Measurements from ENCODE around the gene MAD1L1. TPM values are rescaled to one million over a fixed set of nuclear protein-coding genes. Genes with fewer than 3 reads are reported as not detected.

Gene MAD1L1
- polyA plus RNA-seq, 1 experiment: 32.0 TPM

- CTCF ChIA-PET: no interaction called here
- no peak overlapping the region for H3K4me3 ChIP-seq (ENCODE audit: low read depth, low read length)
- no peaks in the 10 kb centered on the region for H3K27me3 ChIP-seq (ENCODE audit: control insufficient read depth, insufficient read depth, low read length)
- POLR2A ChIA-PET: no interaction called here
- no peaks in the 10 kb centered on the region; the same call in none of the 2 replicates for H3K36me3 ChIP-seq (ENCODE audit: control insufficient read depth, insufficient read depth, low read length)
- no peak for DNase-seq (ENCODE audit: low read depth)
- TF ChIP-seq, protein P1, sequence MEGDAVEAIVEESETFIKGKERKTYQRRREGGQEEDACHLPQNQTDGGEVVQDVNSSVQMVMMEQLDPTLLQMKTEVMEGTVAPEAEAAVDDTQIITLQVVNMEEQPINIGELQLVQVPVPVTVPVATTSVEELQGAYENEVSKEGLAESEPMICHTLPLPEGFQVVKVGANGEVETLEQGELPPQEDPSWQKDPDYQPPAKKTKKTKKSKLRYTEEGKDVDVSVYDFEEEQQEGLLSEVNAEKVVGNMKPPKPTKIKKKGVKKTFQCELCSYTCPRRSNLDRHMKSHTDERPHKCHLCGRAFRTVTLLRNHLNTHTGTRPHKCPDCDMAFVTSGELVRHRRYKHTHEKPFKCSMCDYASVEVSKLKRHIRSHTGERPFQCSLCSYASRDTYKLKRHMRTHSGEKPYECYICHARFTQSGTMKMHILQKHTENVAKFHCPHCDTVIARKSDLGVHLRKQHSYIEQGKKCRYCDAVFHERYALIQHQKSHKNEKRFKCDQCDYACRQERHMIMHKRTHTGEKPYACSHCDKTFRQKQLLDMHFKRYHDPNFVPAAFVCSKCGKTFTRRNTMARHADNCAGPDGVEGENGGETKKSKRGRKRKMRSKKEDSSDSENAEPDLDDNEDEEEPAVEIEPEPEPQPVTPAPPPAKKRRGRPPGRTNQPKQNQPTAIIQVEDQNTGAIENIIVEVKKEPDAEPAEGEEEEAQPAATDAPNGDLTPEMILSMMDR (IDR thresholded peaks at IDR 0.05; ENCODE audit: insufficient read depth, low read depth, low read length): no peak
Measured at GRCh38 chr7:2014391-2015241, 218.1 kb downstream of the MAD1L1 start.

GRCh38 chr7:2013381-2014311 is 219.1 kb downstream of the MAD1L1 start:
- Histone ChIP-seq H3K27me3 (ENCODE audit: control insufficient read depth, insufficient read depth, low read length) (no peaks in the 10 kb centered on the region), H3K4me3 (ENCODE audit: low read depth, low read length) (no peak overlapping the region), H3K36me3 (ENCODE audit: control insufficient read depth, insufficient read depth, low read length) (no peaks in the 10 kb centered on the region; the same call in none of the 2 replicates)
- ChIA-PET POLR2A (no interaction called here), CTCF (interaction anchor here (1.1 to 1.8 kb wide), 2 partner anchors 10 to 196 kb away, joined by 4 to 6 read pairs; no protein-coding TSS in a partner anchor)
- no peak for DNase-seq (ENCODE audit: low read depth)
- TF ChIP-seq, protein P1 (IDR thresholded peaks at IDR 0.05; ENCODE audit: insufficient read depth, low read depth, low read length): no peak

- ChIA-PET POLR2A (no interaction called here), CTCF (interaction anchor here (0.6 to 1.8 kb wide), 3 partner anchors 9 to 197 kb away, joined by 3 to 6 read pairs (median 4); no protein-coding TSS in a partner anchor)
- no peaks in the 10 kb centered on the region for H3K27me3 ChIP-seq (ENCODE audit: control insufficient read depth, insufficient read depth, low read length)
- TF ChIP-seq, protein P1 (IDR thresholded peaks at IDR 0.05; ENCODE audit: insufficient read depth, low read depth, low read length): no peak
- H3K36me3 ChIP-seq (ENCODE audit: control insufficient read depth, insufficient read depth, low read length): no peaks in the 10 kb centered on the region; the same call in none of the 2 replicates
- DNase-seq (ENCODE audit: low read depth): no peak
- no peak overlapping the region for H3K4me3 ChIP-seq (ENCODE audit: low read depth, low read length)
Measured at GRCh38 chr7:2012981-2013380, 219.8 kb downstream of the MAD1L1 start.

DNA sequence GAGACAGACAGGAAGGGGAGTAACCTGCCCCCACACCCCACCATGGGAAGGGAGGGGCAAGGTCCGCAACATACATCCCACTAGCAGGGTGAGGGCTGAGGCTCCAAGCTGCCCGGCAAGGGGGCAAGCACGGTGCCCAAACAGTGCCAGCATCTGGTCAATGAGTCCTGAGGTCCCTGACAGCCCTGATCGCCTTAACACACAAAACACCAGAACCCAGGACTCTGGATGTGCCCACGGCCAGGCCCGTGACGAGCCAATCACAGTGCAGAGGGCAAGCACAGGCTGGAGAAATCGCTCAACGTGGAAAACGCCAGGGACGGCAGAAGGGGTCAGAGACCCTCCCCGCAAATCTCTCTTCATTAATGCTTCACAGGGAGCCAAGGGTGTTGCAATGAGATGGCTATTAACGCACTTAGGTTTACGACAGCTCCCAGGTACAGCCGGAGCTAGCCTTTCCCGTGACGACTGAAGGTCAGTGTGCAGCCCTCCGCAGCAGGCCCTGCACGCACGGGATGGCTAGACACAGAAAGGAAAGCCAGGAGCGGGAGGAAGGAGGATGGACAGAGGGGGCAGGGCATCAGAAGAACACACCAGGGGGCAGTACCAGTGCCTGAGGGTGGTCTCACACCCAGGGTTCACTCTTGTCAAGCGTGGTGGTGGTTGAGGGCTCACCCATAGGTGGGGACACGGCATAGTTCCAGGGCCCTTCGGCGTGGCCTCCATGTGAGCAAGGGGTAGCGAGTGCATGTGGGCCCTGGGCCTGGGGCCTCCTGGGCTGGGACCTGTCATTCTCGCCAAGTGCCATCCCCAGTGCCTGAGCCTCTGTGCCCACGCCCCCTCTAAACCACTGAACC is 220.5 kb downstream of the MAD1L1 start:
- ChIA-PET CTCF (interaction anchor here (0.6 to 1.8 kb wide), 3 partner anchors 9 to 197 kb away, joined by 3 to 6 read pairs (median 4); no protein-coding TSS in a partner anchor), POLR2A (no interaction called here)
- no peak overlapping the region for H3K4me3 ChIP-seq (ENCODE audit: low read depth, low read length)
- H3K36me3 ChIP-seq (ENCODE audit: control insufficient read depth, insufficient read depth, low read length): no peaks in the 10 kb centered on the region; the same call in none of the 2 replicates
- TF ChIP-seq, protein P1 (IDR thresholded peaks at IDR 0.05; ENCODE audit: insufficient read depth, low read depth, low read length): no peak
- no peaks in the 10 kb centered on the region for H3K27me3 ChIP-seq (ENCODE audit: control insufficient read depth, insufficient read depth, low read length)
- no peak for DNase-seq (ENCODE audit: low read depth)
